NCI-H748 (cell line): ENCODE data around the gene NR4A1.

ENCODE experiments used
- DNase-seq: peaks from one replicate; lab custom pipeline; 2025; ENCODE audit not compliant: unreplicated experiment; lab: John Stamatoyannopoulos, UW

Gene NR4A1

GRCh38 chr12:52050758-52051541, at the start of gene NR4A1:
TSS of gene NR4A1 (plus strand) at chr12:52051442. CDS start at chr12:52054329, 2,887 bp downstream.
- DNase-seq, result peak; percentile 90

- no peak for DNase-seq
Measured at GRCh38 chr12:52003016-52003550, 48.2 kb upstream of the NR4A1 start.

GRCh38 chr12:52003591-52003990, 47.7 kb upstream of the NR4A1 start:
- DNase-seq, result no peak

GRCh38 chr12:52004042-52004648, 47.1 kb upstream of the NR4A1 start:
- peak; percentile 46 for DNase-seq

- DNase-seq, result no peak
Measured at GRCh38 chr12:52005218-52005902, 45.9 kb upstream of the NR4A1 start.

- DNase-seq, result peak; percentile 60
Measured at GRCh38 chr12:52005903-52006703, 45.1 kb upstream of the NR4A1 start.

- DNase-seq, result peak; percentile 71
Measured at GRCh38 chr12:52006726-52007157, 44.5 kb upstream of the NR4A1 start, which contains the start of gene TAMALIN. TSS of gene TAMALIN (plus strand) at chr12:52006946. CDS start at chr12:52007020, 74 bp downstream.

- DNase-seq, result no peak
Measured at GRCh38 chr12:52007158-52007921, 43.9 kb upstream of the NR4A1 start.

GRCh38 chr12:52007982-52008510, 43.2 kb upstream of the NR4A1 start:
- DNase-seq, result no peak

- DNase-seq, result no peak
Measured at GRCh38 chr12:52009081-52009751, 42.0 kb upstream of the NR4A1 start.

- DNase-seq, result no peak
Measured at GRCh38 chr12:52010152-52010622, 41.1 kb upstream of the NR4A1 start.

GRCh38 chr12:52010692-52011601, 40.3 kb upstream of the NR4A1 start:
- peak; percentile 61 for DNase-seq

GRCh38 chr12:52011602-52012214, 39.5 kb upstream of the NR4A1 start:
- DNase-seq, result no peak

GRCh38 chr12:52013626-52014310, 37.5 kb upstream of the NR4A1 start:
- DNase-seq, result no peak

GRCh38 chr12:52014567-52015530, 36.4 kb upstream of the NR4A1 start:
- no peak for DNase-seq

- no peak for DNase-seq
Measured at GRCh38 chr12:52015532-52016041, 35.7 kb upstream of the NR4A1 start.
